ENCODE measurements around the gene C2CD2.

C2CD2 gene

GRCh38 chr21:41920476-41920875, 33.3 kb downstream of the C2CD2 start:
- TF ChIP-seq CTCF (IDR thresholded peaks at IDR 0.05; ENCODE audit: insufficient read depth, low read depth, low read length, missing control alignments): no peak
- DNase-seq (ENCODE audit: low read depth): no peak
- no peak overlapping the region for H3K4me3 ChIP-seq (ENCODE audit: low read length)

GRCh38 chr21:41919666-41920398, 34.0 kb downstream of the C2CD2 start:
- TF ChIP-seq CTCF (IDR thresholded peaks at IDR 0.05; ENCODE audit: insufficient read depth, low read depth, low read length, missing control alignments): no peak
- H3K4me3 ChIP-seq (ENCODE audit: low read length): no peak overlapping the region
- no peak for DNase-seq (ENCODE audit: low read depth)

GRCh38 chr21:41918561-41919358, 35.1 kb downstream of the C2CD2 start:
- no peak for TF ChIP-seq CTCF (IDR thresholded peaks at IDR 0.05; ENCODE audit: insufficient read depth, low read depth, low read length, missing control alignments)
- no peak overlapping the region for H3K4me3 ChIP-seq (ENCODE audit: low read length)
- no peak for DNase-seq (ENCODE audit: low read depth)

GRCh38 chr21:41917531-41917930, 36.3 kb downstream of the C2CD2 start:
- TF ChIP-seq CTCF (IDR thresholded peaks at IDR 0.05; ENCODE audit: insufficient read depth, low read depth, low read length, missing control alignments): no peak
- no peak overlapping the region for H3K4me3 ChIP-seq (ENCODE audit: low read length)
- DNase-seq (ENCODE audit: low read depth): no peak

- TF ChIP-seq CTCF (IDR thresholded peaks at IDR 0.05; ENCODE audit: insufficient read depth, low read depth, low read length, missing control alignments): no peak
- H3K4me3 ChIP-seq (ENCODE audit: low read length): no peak overlapping the region
- DNase-seq (ENCODE audit: low read depth): no peak
These were observed 36.9 kb downstream of the C2CD2 start for GRCh38 chr21:41916888-41917433.

GRCh38 chr21:41914965-41915364, 38.9 kb downstream of the C2CD2 start:
- no peak overlapping the region for H3K4me3 ChIP-seq (ENCODE audit: low read length)
- no peak for DNase-seq (ENCODE audit: low read depth)
- no peak for TF ChIP-seq CTCF (IDR thresholded peaks at IDR 0.05; ENCODE audit: insufficient read depth, low read depth, low read length, missing control alignments)
